Astrocyte (in vitro differentiated cells and primary cell): ENCODE data around the gene VWA8. TPM values are rescaled to one million over a fixed set of nuclear protein-coding genes. Genes with fewer than 3 reads are reported as not detected.

ENCODE experiments used
- DNase-seq: peaks from one replicate; pipeline ENCODE4 v3.0.0-alpha.2; 2010; ENCODE audit warnings: low read depth
- FAIRE-seq: peaks from 2 replicates; lab custom pipeline; 2011; peaks lifted over from hg19 to GRCh38; lab: Jason Lieb, UNC
- H2AFZ ChIP-seq: 2 replicates; pipeline ENCODE4 v1.6.0; 2012; ENCODE audit warnings: low read depth, low read length, inconsistent platforms
- H3K27ac ChIP-seq: 2 replicates; pipeline ENCODE4 v1.5.1; 2011; ENCODE audit warnings: low read depth, low read length, inconsistent platforms
- H3K27me3 ChIP-seq: 2 replicates; pipeline ENCODE4 v1.6.0; 2011; ENCODE audit warnings: low read length, inconsistent platforms; ENCODE audit not compliant: insufficient read depth
- H3K36me3 ChIP-seq: 2 replicates; pipeline ENCODE4 v1.5.1; 2011; ENCODE audit warnings: low read length, inconsistent platforms; ENCODE audit not compliant: insufficient read depth
- H3K4me1 ChIP-seq: 2 replicates; pipeline ENCODE4 v1.5.1; 2011; ENCODE audit warnings: low read length, inconsistent platforms; ENCODE audit not compliant: insufficient read depth
- H3K4me2 ChIP-seq: 2 replicates; pipeline ENCODE4 v1.6.0; 2012; ENCODE audit warnings: low read length, inconsistent platforms
- H3K4me3 ChIP-seq: 2 replicates; pipeline ENCODE4 v1.5.1; 2011; ENCODE audit warnings: low read depth, mild to moderate bottlenecking, low read length, inconsistent platforms; ENCODE audit not compliant: insufficient read depth
- H3K79me2 ChIP-seq: 2 replicates; pipeline ENCODE4 v1.6.0; 2012; ENCODE audit warnings: mild to moderate bottlenecking, low read length, inconsistent platforms; ENCODE audit not compliant: insufficient read depth
- H3K9ac ChIP-seq: 2 replicates; pipeline ENCODE4 v1.6.0; 2012; ENCODE audit warnings: mild to moderate bottlenecking, low read length, inconsistent platforms
- H3K9me3 ChIP-seq: 2 replicates; pipeline ENCODE4 v1.5.1; 2012; ENCODE audit warnings: low read depth, mild to moderate bottlenecking, low read length, inconsistent platforms; ENCODE audit not compliant: insufficient read depth
- H4K20me1 ChIP-seq: 2 replicates; pipeline ENCODE4 v1.6.0; 2012; ENCODE audit warnings: low read length, inconsistent platforms; ENCODE audit not compliant: insufficient read depth
- H3K27ac Mint-ChIP-seq: one replicate; pipeline ENCODE4 v1.8.0; 2021; ENCODE audit warnings: mild to moderate bottlenecking, mixed read lengths; ENCODE audit not compliant: unreplicated experiment
- H3K27me3 Mint-ChIP-seq: one replicate; pipeline ENCODE4 v1.8.0; 2021; ENCODE audit warnings: low read depth, mixed read lengths; ENCODE audit not compliant: unreplicated experiment
- H3K36me3 Mint-ChIP-seq: one replicate; pipeline ENCODE4 v1.8.0; 2021; ENCODE audit warnings: low read depth, mixed read lengths; ENCODE audit not compliant: unreplicated experiment
- H3K4me1 Mint-ChIP-seq: one replicate; pipeline ENCODE4 v1.8.0; 2021; ENCODE audit warnings: low read depth, mixed read lengths; ENCODE audit not compliant: unreplicated experiment
- H3K4me3 Mint-ChIP-seq: one replicate; pipeline ENCODE4 v1.8.0; 2021; ENCODE audit warnings: mild to moderate bottlenecking, moderate library complexity, mixed read lengths; ENCODE audit not compliant: unreplicated experiment
- H3K9me3 Mint-ChIP-seq: one replicate; pipeline ENCODE4 v1.8.0; 2021; ENCODE audit warnings: mild to moderate bottlenecking, mixed read lengths; ENCODE audit not compliant: unreplicated experiment
- EZH2 ChIP-seq: IDR thresholded peaks from 2 replicates; pipeline ENCODE4 v1.6.1; 2012; ENCODE audit warnings: mild to moderate bottlenecking, low read length, inconsistent platforms; ENCODE audit not compliant: insufficient read depth
- total RNA-seq: library from RNA; stranded (reverse); gene quantifications from 2 replicates; pipeline ENCODE4 v1.2.1, GENCODE V29; 2021
- TF ChIP-seq, protein P1 (sequence below): IDR thresholded peaks from 2 replicates; pipeline ENCODE4 v1.5.1; 2011; ENCODE audit warnings: low read depth, mild to moderate bottlenecking, inconsistent platforms, low read length, moderate library complexity; ENCODE audit not compliant: insufficient read depth

VWA8 gene
- total RNA-seq, 1 donor from 2014 or later = 15.6 TPM

DNA sequence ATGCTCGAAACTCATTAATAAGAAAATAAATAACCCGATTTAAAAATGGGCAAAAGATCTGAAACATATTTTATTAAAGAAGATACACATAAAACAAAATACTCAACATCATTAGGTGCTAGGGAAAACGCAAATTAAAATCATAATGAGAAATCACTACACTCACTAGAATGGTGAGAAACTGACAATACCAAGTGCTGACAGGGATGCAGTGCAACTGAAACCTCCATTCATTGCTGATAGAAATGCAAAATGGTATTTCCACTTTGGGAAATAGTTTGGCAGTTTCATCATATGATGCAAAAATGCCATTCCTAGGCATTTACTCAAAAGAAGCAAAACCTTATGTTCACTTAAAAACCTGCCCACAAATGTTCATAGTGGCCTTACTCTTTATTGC lies 278.1 kb downstream of the VWA8 start:
- H3K4me2 ChIP-seq = no peak overlapping the region
- no peaks in the 10 kb centered on the region for H4K20me1 ChIP-seq
- no peak overlapping the region for H2AFZ ChIP-seq
- DNase-seq = no peak
- H3K9me3 Mint-ChIP-seq = no peaks in the 10 kb centered on the region
- no peak overlapping the region for H3K27ac ChIP-seq
- no peak for FAIRE-seq
- no peaks in the 10 kb centered on the region for H3K27me3 Mint-ChIP-seq
- H3K9ac ChIP-seq = no peak overlapping the region
- H3K36me3 Mint-ChIP-seq = peaks cover 17% of the 10 kb centered on the region
- H3K4me1 ChIP-seq = peaks cover 4% of the 10 kb centered on the region
- no peaks in the 10 kb centered on the region for H3K36me3 ChIP-seq
- TF ChIP-seq, protein P1, sequence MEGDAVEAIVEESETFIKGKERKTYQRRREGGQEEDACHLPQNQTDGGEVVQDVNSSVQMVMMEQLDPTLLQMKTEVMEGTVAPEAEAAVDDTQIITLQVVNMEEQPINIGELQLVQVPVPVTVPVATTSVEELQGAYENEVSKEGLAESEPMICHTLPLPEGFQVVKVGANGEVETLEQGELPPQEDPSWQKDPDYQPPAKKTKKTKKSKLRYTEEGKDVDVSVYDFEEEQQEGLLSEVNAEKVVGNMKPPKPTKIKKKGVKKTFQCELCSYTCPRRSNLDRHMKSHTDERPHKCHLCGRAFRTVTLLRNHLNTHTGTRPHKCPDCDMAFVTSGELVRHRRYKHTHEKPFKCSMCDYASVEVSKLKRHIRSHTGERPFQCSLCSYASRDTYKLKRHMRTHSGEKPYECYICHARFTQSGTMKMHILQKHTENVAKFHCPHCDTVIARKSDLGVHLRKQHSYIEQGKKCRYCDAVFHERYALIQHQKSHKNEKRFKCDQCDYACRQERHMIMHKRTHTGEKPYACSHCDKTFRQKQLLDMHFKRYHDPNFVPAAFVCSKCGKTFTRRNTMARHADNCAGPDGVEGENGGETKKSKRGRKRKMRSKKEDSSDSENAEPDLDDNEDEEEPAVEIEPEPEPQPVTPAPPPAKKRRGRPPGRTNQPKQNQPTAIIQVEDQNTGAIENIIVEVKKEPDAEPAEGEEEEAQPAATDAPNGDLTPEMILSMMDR = no peak
- no peaks in the 10 kb centered on the region for H3K27me3 ChIP-seq
- no peaks in the 10 kb centered on the region for H3K9me3 ChIP-seq
- no peak overlapping the region for H3K27ac Mint-ChIP-seq
- H3K4me3 ChIP-seq = no peak overlapping the region
- no peaks in the 10 kb centered on the region for H3K4me1 Mint-ChIP-seq
- no peaks in the 10 kb centered on the region for H3K79me2 ChIP-seq
- no peak overlapping the region for H3K4me3 Mint-ChIP-seq

DNA sequence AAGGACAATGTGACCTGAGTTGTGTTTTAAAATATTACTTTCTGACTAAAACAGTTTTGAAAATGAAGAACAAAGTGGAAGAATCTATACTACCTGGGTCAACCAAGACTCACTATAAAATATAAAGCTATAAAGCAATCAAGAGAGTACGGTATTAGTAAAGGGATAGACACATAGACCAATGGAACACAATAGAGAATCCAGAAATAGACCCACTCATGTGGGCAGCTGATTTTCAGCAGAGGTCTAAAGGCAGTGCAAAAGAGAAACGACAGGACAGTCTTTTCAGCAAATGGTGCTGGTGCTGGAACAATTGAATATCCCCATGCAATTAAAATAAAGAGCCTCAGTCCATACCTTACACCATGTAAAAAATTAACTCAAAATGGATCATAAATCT lies 278.9 kb downstream of the VWA8 start:
- H3K27me3 Mint-ChIP-seq = no peaks in the 10 kb centered on the region
- no peak overlapping the region for H3K27ac Mint-ChIP-seq
- no peaks in the 10 kb centered on the region for H3K4me1 Mint-ChIP-seq
- H3K79me2 ChIP-seq = no peaks in the 10 kb centered on the region
- DNase-seq (no peak), FAIRE-seq (no peak)
- H3K36me3 Mint-ChIP-seq = peaks cover 17% of the 10 kb centered on the region
- no peak overlapping the region for H3K4me2 ChIP-seq
- H3K9me3 Mint-ChIP-seq = no peaks in the 10 kb centered on the region
- H3K36me3 ChIP-seq = no peaks in the 10 kb centered on the region
- H3K9ac ChIP-seq = no peak overlapping the region
- no peaks in the 10 kb centered on the region for H3K27me3 ChIP-seq
- no peak overlapping the region for H3K4me3 ChIP-seq
- H2AFZ ChIP-seq = no peak overlapping the region
- H3K27ac ChIP-seq = no peak overlapping the region
- H3K9me3 ChIP-seq = no peaks in the 10 kb centered on the region
- H4K20me1 ChIP-seq = no peaks in the 10 kb centered on the region
- TF ChIP-seq, protein P1 = no peak
- TF ChIP-seq EZH2 = no peak
- peaks cover 4% of the 10 kb centered on the region for H3K4me1 ChIP-seq
- no peak overlapping the region for H3K4me3 Mint-ChIP-seq

DNA sequence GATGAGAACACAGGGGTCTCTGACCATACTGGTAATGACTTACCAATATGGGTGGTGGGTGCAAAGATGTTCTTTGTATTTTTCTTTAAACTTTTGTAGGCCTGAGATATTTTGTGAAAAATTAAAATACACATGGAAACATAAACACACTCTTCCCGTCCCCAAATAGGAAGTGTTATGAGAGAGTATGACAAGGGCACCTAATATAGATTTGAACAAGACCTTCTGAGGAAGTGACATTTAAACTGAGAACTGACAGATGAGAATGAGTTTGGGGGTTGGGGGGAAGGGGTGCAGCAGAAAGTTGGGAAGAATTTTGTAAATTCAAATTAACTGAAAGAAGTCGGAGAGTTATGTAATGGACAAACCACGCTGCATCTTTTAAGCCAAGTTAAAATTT lies 279.3 kb downstream of the VWA8 start:
- TF ChIP-seq, protein P1 = no peak
- no peak for TF ChIP-seq EZH2
- no peaks in the 10 kb centered on the region for H3K27me3 ChIP-seq
- Mint-ChIP-seq H3K27me3 (no peaks in the 10 kb centered on the region), H3K9me3 (no peaks in the 10 kb centered on the region), H3K4me1 (no peaks in the 10 kb centered on the region), H3K4me3 (no peak overlapping the region), H3K36me3 (peaks cover 17% of the 10 kb centered on the region), H3K27ac (no peak overlapping the region)
- FAIRE-seq (no peak), DNase-seq (no peak)
- H2AFZ ChIP-seq = no peak overlapping the region
- no peak overlapping the region for H3K4me2 ChIP-seq
- no peak overlapping the region for H3K4me3 ChIP-seq
- no peaks in the 10 kb centered on the region for H3K79me2 ChIP-seq
- no peaks in the 10 kb centered on the region for H3K36me3 ChIP-seq
- H3K27ac ChIP-seq = no peak overlapping the region
- no peaks in the 10 kb centered on the region for H4K20me1 ChIP-seq
- H3K4me1 ChIP-seq = peaks cover 4% of the 10 kb centered on the region
- no peaks in the 10 kb centered on the region for H3K9me3 ChIP-seq
- no peak overlapping the region for H3K9ac ChIP-seq
